HL-60 (cell line): ENCODE measurements around the gene DUOX2.

ENCODE experiments used
- CTCF ChIP-seq: IDR thresholded peaks from one replicate; pipeline ENCODE4 v1.5.1; 2011; ENCODE audit warnings: low read length, control low read depth, inconsistent platforms; ENCODE audit not compliant: insufficient read depth
- POLR2AphosphoS5 ChIP-seq: IDR thresholded peaks from 2 replicates; pipeline ENCODE4 v1.6.1; 2012; ENCODE audit warnings: low read depth
- SPI1 ChIP-seq: IDR thresholded peaks from 2 replicates; pipeline ENCODE4 v1.6.1; 2012; ENCODE audit warnings: low read depth, mild to moderate bottlenecking, borderline replicate concordance

- TF ChIP-seq CTCF (no peak), SPI1 (no peak), POLR2AphosphoS5 (no peak)
Measured at GRCh38 chr15:45093013-45093412, 21.0 kb downstream of the DUOX2 start.
